Bronchial epithelial cell (primary cell): Measurements from ENCODE around the gene SMIM27. TPM values are rescaled to one million over a fixed set of nuclear protein-coding genes. Genes with fewer than 3 reads are reported as not detected.

Source experiments
- DNase-seq: peaks from one replicate; pipeline ENCODE4 v3.0.0-alpha.2; 2010; ENCODE audit warnings: low read depth
- FAIRE-seq: peaks from 2 replicates; lab custom pipeline; 2011; peaks lifted over from hg19 to GRCh38; lab: Jason Lieb, UNC
- H3K27me3 ChIP-seq: 2 replicates; pipeline ENCODE4 v1.5.1; 2011; ENCODE audit warnings: low read length; ENCODE audit not compliant: control insufficient read depth, insufficient read depth
- H3K36me3 ChIP-seq: 2 replicates; pipeline ENCODE4 v1.5.1; 2011; ENCODE audit warnings: low read length; ENCODE audit not compliant: control insufficient read depth, insufficient read depth
- H3K4me3 ChIP-seq: 2 replicates; pipeline ENCODE4 v1.5.1; 2011; ENCODE audit warnings: mild to moderate bottlenecking, low read depth, low read length, control low read depth
- total RNA-seq: library from RNA; depleted of rRNA; stranded (reverse); fragments of >200 nt; gene quantifications from 2 replicates; pipeline ENCODE4 v1.2.1, GENCODE V29; 2014
- TF ChIP-seq, protein P1 (sequence below): IDR thresholded peaks from 2 replicates; pipeline ENCODE4 v1.5.1; 2011; ENCODE audit warnings: mild to moderate bottlenecking, moderate library complexity, low read length, control low read depth, inconsistent platforms; ENCODE audit not compliant: insufficient read depth, severe bottlenecking

Gene SMIM27
- total RNA-seq, 1 donor from 2014 or later = 1.3 TPM

DNA sequence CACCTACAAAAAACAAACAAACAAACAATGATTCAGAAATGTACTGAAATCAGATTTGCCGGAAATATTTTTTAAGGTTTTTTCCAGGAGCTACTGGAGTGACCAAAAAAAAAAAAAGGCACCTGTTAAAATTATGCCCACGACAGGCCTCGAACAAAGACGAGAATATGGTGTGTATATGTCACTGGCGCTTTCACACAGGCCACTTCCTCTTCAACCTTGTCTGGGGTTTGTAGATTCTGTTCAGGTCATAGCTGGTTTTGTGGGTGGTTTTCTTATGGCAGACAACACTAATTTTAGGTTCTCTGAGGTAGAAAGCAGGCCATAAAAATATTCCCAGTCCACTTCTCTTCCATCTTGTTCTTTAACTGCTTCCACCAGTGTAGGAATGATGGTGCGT lies 13.8 kb downstream of the SMIM27 start:
- Histone ChIP-seq H3K27me3 (no peaks in the 10 kb centered on the region), H3K36me3 (peaks cover 1% of the 10 kb centered on the region), H3K4me3 (no peak overlapping the region)
- TF ChIP-seq, protein P1, sequence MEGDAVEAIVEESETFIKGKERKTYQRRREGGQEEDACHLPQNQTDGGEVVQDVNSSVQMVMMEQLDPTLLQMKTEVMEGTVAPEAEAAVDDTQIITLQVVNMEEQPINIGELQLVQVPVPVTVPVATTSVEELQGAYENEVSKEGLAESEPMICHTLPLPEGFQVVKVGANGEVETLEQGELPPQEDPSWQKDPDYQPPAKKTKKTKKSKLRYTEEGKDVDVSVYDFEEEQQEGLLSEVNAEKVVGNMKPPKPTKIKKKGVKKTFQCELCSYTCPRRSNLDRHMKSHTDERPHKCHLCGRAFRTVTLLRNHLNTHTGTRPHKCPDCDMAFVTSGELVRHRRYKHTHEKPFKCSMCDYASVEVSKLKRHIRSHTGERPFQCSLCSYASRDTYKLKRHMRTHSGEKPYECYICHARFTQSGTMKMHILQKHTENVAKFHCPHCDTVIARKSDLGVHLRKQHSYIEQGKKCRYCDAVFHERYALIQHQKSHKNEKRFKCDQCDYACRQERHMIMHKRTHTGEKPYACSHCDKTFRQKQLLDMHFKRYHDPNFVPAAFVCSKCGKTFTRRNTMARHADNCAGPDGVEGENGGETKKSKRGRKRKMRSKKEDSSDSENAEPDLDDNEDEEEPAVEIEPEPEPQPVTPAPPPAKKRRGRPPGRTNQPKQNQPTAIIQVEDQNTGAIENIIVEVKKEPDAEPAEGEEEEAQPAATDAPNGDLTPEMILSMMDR = no peak
- DNase-seq = no peak
- no peak for FAIRE-seq

DNA sequence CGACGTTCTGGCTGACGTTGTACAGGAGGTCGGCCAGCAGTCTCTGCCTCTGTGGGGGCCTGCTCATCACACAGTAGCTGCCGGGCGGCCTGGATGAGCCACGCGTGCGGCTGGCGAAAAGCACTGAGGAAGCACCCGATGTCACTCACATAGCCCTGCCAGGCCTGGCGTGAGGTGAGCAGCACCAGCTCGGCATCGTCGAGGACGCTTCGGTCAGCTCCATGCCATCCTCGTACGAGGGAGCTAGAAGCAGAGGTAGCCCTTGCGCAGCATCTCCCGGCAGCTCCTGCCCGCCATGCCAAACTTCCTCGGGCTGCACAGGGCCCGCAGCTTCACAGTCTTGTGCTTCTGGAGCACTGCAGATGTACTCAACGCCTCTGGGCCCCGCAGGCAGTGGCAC lies 14.6 kb downstream of the SMIM27 start:
- TF ChIP-seq, protein P1 = no peak
- FAIRE-seq = no peak
- H3K4me3 ChIP-seq = no peak overlapping the region
- no peak for DNase-seq
- peaks cover 1% of the 10 kb centered on the region for H3K36me3 ChIP-seq
- no peaks in the 10 kb centered on the region for H3K27me3 ChIP-seq

DNA sequence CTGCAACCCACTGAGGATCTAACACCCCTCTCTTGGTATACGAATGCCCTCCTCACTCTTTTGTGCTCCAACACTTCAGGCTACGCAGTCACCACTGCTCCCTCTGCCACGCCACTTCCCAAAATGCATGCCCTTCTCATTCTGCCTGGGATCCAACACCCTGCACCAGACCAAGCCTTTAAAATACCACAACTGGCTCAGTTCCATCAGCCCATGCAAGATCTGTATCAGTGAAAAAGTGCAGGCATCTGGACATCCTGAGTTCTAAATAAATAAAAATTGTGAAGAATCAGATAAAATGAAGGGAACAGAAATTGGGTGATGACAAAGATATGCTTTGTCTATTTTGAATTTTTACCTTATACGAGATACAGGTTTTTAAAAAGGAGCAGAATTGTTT lies 18.1 kb downstream of the SMIM27 start:
- H3K36me3 ChIP-seq = peaks cover 1% of the 10 kb centered on the region
- no peak overlapping the region for H3K4me3 ChIP-seq
- FAIRE-seq = no peak
- no peak for DNase-seq
- TF ChIP-seq, protein P1 = no peak
- no peaks in the 10 kb centered on the region for H3K27me3 ChIP-seq

DNA sequence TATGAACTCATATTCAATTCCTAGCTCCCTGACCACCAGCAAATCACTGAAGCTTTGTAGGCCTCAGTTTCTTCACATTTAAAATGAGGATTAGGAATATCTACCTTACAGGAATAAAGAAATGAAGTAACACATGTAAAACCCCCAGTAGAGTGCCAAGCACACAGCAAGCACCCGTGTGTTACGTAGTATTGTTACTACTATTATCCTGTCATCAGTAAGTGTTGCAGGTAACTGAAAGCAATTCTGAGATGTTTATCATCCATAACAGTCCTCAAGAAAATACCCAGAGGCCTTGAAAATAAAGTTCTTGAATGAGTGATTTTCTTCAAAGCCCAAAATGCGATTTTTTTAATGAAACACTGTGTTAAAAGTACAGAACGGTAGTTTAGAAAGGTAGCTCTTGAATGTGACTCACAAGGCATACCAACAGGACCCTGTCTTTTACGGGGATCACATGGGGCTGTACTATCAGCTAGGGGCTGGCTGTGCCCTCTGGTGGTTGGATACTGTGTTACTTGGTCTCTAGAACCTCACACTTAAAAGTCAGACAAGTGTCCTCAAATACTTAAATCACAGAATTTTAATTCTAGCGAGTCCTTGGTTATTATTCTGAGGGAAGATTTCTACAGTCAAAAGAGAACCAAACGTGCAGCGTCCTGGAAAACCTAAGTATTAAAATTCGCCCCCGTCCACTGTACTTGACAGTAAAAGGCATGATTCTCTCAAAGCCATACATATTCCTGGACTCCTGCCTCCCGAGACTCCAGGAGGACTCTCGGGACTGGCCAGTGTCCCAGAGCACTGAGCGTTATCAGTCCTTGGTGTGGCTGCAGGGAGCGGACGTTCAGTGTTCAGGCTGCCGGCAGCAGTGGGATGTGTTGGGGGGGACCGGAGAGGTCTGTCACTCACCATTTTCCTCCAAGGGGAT lies 20.1 kb downstream of the SMIM27 start:
- TF ChIP-seq, protein P1 = peak; percentile 76
- FAIRE-seq (no peak), DNase-seq (peak; percentile 88)
- H3K4me3 ChIP-seq = peak overlapping the region; percentile 79
- no peaks in the 10 kb centered on the region for H3K36me3 ChIP-seq
- H3K27me3 ChIP-seq = no peaks in the 10 kb centered on the region

DNA sequence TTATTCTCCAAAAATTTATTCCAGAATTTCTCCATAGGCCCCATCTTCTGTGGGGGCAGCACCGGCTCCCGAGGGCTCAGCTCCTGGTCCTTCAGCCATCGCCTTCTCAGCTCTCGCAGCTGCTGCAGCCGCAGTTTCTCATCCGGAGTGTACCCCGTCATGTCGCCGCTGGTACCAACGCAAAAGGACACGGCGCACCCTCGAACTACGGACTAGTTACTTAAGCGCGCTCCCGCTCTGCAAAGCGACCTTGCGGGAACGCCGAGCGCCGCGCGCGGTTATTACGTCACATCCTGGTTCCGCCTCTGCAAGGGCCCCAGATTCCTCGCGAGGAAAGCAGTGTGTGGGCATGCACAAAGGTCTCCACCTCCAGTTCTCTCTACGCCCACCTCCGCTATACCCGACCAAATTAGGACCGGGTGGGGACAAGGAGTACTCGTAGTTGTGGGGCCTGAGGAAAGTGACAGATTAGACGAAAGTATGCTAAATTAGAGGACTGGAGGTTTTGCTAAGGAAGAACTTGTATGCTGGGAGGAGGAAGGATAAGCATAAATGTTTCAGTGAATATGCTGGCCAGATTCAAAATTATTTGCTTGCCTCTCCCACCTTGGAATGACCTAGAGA lies 20.9 kb downstream of the SMIM27 start, which contains the start of gene NDUFB6:
NDUFB6 (minus strand) TSS at position 260 of the 624 bp plus-strand sequence; CDS start at position 161, 99 bp downstream.
- TF ChIP-seq, protein P1 = no peak
- H3K36me3 ChIP-seq = no peaks in the 10 kb centered on the region

More for the DNA sequence above, 20.9 kb downstream of the SMIM27 start, which contains the start of gene NDUFB6:
- no peaks in the 10 kb centered on the region for H3K27me3 ChIP-seq
- peak; percentile 87 for DNase-seq
- FAIRE-seq = no peak
- peak within 1 kb of the TSS; percentile 79 for H3K4me3 ChIP-seq
